ENCODE data around the gene MAMDC2.

DNA sequence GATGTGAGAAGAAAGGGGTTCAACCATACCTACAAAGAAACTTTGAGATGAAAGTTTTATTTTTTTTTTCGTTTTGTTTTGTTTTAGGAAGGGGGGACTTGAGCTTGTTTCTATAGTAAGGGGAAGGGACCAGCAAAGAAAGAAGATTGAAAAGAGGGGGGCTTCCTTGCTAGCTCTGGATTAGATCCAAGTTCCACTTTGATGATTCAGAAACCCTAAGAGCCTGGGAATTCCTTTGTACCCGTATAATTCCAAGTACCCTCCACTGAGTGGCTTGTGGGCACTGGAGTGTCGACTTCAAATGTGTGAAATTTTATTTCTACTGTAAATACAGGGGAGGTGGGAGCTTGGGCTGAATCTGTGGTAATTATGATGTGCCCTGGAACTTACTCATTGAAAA, 10.9 kb downstream of the MAMDC2 start:
- TF ChIP-seq TAF1 (IDR thresholded peaks at IDR 0.05; ENCODE audit: borderline replicate concordance, insufficient read depth, low read length) (no peak), POLR2AphosphoS5 (IDR thresholded peaks at IDR 0.05; ENCODE audit: low read depth, low read length) (no peak), SIN3A (IDR thresholded peaks at IDR 0.05; ENCODE audit: borderline replicate concordance, insufficient read depth, low read length) (no peak), FOXP2 (optimal IDR thresholded peaks at IDR 0.05; ENCODE audit: borderline replicate concordance, extremely low read depth, extremely low read length, insufficient read depth) (no peak)
- TF ChIP-seq, protein P1, sequence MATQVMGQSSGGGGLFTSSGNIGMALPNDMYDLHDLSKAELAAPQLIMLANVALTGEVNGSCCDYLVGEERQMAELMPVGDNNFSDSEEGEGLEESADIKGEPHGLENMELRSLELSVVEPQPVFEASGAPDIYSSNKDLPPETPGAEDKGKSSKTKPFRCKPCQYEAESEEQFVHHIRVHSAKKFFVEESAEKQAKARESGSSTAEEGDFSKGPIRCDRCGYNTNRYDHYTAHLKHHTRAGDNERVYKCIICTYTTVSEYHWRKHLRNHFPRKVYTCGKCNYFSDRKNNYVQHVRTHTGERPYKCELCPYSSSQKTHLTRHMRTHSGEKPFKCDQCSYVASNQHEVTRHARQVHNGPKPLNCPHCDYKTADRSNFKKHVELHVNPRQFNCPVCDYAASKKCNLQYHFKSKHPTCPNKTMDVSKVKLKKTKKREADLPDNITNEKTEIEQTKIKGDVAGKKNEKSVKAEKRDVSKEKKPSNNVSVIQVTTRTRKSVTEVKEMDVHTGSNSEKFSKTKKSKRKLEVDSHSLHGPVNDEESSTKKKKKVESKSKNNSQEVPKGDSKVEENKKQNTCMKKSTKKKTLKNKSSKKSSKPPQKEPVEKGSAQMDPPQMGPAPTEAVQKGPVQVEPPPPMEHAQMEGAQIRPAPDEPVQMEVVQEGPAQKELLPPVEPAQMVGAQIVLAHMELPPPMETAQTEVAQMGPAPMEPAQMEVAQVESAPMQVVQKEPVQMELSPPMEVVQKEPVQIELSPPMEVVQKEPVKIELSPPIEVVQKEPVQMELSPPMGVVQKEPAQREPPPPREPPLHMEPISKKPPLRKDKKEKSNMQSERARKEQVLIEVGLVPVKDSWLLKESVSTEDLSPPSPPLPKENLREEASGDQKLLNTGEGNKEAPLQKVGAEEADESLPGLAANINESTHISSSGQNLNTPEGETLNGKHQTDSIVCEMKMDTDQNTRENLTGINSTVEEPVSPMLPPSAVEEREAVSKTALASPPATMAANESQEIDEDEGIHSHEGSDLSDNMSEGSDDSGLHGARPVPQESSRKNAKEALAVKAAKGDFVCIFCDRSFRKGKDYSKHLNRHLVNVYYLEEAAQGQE (IDR thresholded peaks at IDR 0.05; ENCODE audit: insufficient read depth in 1 of 2, low read depth in 2 of 2, low read length in 2 of 2): no peak

Measured in PFSK-1 (cell line).